SKM-1 treated with dmso at 0.1 percent for 144 hours (cell line): ENCODE measurements around the gene SVOPL.
"Not testable (repeated sequence)": the region's sequence is repeated elsewhere in the genome, so short reads cannot be mapped to it uniquely, and the experiment has no call there.

Experiments
- DNase-seq: peaks from one replicate; lab custom pipeline; 2025; ENCODE audit not compliant: unreplicated experiment; lab: John Stamatoyannopoulos, UW

SVOPL gene

DNA sequence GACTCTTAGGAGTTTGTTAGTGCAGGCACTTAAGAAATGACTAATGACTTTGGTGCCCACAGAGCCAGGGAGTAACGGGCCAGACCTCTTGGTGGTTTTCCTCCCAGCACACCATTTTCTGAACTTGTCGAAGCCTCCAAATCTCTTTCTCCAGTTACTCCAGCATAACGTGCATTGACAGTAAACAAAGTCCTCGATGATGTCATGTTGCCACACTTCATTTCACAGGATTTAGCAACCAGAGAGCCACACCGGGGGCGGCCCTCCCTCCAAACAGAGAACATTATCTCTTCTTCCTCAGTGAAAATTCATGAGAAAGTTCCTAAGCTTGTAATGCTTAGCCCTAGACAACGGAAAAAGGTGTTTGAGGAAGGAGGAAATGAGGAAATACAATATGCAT lies 4.0 kb upstream of the SVOPL start:
- peak; percentile 33 for DNase-seq

DNA sequence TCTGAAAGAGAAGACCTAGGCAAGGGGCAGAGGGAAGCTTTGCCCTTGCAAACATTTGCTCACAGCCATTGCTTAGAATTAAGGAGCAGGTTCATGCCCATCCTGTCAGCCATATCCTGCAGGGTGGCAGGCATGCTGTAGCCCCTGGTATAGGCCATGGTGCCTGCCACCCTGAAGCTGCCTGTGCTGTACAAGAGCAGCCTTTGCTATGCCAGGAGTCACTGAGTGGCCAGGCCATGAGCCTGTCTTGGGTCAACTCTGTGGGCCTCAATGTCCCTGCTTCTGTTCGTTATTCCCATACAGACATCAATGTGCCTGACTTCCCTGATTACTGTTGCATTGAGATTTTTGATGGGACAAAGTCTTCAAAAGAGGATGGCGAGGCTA lies 368 bp upstream of the SVOPL start:
- DNase-seq, result no peak

- no peak for DNase-seq
Observed at GRCh38 chr7:138699661-138700060, 1.5 kb downstream of the SVOPL start.

- DNase-seq, result no peak
Observed at GRCh38 chr7:138698281-138698680, 2.9 kb downstream of the SVOPL start.

GRCh38 chr7:138697535-138698182 lies 3.5 kb downstream of the SVOPL start:
- no peak for DNase-seq

DNA sequence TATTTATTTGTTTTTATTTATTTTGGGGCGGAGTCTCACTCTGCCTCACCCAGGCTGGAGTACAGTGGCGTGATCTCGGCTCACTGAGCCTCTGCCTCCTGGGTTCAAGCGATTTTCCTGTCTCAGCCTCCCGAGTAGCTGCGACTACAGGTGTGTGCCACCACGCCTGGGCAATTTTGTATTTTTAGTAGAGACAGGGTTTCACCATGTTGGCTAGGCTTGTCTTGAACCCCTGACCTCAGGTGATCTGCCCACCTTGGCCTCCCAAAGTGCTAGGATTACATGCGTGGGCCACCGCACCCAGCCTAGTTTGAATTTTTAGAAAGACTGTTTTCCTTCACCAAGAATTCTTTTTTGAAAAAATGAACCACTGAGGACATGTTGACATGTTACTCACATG lies 5.4 kb downstream of the SVOPL start:
- DNase-seq, result not testable (repeated sequence)

DNA sequence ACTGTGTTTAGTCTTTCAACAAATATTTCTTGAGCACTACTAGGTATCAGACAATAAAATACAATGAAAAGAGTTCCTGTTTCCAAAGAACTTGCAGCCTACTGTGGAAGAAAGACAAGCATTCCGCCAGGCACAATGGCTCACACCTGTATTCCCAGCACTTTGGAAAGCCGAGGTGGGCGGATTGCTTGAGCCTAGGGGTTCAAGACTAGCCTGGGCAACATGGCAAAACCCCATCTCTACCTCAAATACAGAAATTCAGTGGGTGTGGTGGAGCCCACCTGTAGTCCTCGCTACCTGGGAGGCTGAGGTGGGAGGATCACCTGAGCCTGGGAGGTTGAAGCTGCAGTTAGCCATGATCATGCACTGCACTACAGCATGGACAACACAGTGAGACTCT lies 6.1 kb downstream of the SVOPL start:
- no peak for DNase-seq

DNA sequence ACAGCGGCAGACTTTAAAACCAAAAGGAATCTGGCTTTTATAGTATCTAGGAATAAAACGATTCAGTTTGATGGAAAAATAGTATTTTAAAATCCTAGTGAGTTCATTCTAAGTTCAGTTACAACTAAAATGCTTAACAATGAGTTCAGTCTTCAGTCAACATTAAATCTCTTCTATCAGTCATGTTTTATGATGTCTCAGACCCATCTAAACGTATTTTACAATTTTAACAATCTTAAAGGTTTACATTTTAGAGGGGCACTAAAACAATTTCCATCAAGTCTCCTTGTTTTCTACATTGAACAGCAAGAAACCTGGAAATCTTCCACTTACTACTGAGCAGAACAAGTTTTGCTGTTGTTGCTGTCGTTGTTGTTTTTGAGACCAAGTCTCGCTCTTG lies 10.0 kb downstream of the SVOPL start:
- DNase-seq, result no peak

GRCh38 chr7:138690495-138690894 lies 10.7 kb downstream of the SVOPL start:
- no peak for DNase-seq

DNA sequence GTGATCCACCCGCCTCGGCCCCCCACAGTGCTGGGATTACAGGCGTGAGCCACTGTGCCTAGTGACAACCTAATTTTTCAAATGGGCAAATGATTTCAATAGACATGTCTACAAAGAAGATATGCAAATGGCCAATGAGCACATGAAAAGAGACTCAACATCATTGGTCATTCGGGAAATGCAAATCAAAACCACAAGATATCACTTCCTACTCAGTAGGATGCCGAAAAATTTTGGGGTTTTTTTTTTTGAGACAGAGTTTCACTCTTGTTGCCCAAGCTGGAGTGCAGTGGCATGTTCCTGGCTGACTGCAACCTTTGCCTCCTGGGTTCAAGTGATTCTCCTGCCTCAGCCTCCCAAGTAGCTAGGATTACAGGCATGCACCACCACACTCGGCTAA lies 13.1 kb downstream of the SVOPL start:
- DNase-seq, result not testable (repeated sequence)

DNA sequence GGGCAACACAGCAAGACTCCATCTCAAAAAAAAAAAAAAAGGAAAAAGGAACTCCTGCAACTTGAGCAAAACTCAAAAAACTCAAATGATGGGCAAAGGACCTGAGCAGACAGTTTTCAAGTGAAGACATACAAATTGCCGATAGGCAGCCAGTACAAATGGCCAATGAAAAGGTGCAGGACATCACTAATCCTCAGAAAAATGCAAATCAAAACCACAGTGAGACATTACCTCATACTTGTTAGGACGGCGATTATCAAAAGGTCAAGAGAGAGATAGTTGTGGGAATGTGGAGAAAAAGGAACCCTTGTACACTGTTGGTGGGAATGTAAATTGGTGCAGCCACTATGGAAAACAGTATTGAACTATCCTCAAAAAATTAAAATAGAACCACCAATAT lies 16.8 kb downstream of the SVOPL start:
- no peak for DNase-seq

- no peak for DNase-seq
Observed at GRCh38 chr7:138679793-138680192, 21.4 kb downstream of the SVOPL start.

- DNase-seq, result no peak
Observed at GRCh38 chr7:138670594-138670993, 30.6 kb downstream of the SVOPL start.

DNA sequence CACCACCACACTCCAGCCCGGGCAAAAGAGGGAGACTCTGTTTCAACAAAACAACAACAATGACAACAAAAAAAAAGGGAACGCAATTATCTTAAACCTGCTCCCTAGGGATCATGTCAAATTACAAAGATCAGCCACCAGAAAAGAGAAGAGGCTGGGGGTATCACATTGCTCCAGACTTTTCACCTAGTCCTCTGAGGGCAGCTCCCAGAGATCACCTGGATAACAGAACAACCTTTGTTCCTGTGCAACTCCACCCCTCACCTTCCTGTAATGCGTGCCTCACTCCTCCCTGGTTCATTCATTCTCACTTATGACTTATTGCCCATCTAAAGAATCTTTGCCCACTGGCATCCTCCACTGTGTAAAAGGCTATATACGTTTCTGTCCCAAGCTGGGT lies 31.8 kb downstream of the SVOPL start:
- DNase-seq, result no peak

DNA sequence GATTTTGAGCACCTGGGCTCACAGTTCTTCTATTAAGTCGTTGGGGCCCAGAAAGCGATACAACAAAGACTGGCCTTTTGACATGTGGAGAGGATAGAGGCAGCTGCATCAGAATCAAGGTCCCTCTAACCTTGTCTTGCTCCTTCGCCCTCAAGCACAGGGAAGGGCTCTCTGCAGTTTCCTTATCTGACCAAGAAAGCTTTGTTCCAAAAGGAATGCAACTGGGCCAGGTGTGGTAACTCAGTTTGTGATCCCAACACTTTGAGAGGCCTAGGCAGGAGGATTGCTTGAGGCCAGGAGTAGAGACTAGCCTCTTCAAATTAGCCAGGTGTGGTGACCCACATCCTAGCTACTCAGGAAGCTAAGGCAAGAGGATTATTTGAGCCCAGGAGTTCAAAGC lies 32.2 kb downstream of the SVOPL start:
- DNase-seq, result no peak

- DNase-seq, result no peak
Observed at GRCh38 chr7:138668229-138668596, 32.9 kb downstream of the SVOPL start.

GRCh38 chr7:138667535-138668228 lies 33.5 kb downstream of the SVOPL start:
- no peak for DNase-seq

DNA sequence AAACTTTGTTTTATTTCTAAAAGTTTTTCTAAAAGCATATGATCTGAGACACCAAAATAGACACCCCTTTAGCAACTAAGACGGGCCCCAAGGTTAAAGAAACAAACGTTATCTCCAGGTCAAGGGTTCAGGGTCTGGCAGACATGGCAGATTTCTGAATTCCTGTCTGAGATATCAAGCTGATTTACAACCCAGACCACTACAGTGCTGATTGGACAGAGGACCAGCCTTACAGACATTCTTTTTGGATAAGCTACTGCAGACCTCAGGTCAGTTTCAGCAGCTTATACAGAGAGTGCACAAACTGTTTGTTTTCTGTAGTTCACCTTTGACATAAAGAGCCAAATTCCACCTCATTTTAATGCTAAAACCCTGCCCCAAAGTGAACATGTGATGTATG lies 34.8 kb downstream of the SVOPL start:
- DNase-seq, result no peak

DNA sequence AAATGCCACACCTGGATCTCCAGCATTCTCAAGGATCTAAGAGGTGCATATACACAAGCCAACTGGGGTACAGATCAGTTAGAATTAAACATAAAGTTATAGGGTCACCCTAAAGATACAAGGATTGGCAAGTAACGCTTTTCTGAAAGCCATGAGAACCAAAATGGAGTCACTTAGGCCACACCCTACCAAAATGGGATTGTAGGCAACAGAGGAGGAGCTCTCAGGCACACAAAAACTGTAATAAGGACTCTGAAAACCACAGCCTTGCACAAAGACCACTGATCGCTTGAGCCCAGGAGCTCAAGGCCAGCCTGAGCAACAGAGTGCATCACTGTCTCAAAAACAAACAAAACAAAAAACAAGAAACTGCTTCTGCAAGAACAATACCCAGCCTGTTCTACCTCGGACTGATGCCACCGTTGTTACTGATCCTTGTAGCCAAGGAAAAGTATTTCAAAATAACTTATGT lies 35.5 kb downstream of the SVOPL start:
- DNase-seq, result no peak

- DNase-seq, result no peak
Observed at GRCh38 chr7:138665249-138665648, 35.9 kb downstream of the SVOPL start.

- no peak for DNase-seq
Observed at GRCh38 chr7:138663725-138664710, 37.1 kb downstream of the SVOPL start.

DNA sequence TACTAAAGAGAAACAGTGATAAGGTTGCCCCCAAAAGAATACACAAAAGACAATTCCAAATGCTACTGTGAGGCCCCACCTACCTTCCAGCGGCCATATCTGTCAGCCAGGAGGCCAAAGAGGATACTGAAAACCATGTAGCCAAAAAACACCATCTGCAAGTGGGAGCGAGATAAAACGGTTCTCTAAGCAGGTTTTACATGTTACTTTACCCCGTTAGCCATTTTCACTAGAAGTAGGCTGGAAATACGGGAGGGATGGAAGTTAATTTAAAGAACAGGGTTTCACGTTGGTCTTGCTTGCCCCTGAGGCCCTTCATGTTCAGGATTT lies 38.2 kb downstream of the SVOPL start:
- no peak for DNase-seq
